ENCODE data around the gene FBLN2. TPM values are rescaled to one million over a fixed set of nuclear protein-coding genes. Genes with fewer than 3 reads are reported as not detected.

Gene FBLN2
- total and polyA plus RNA-seq, 10 of the 15 experiments (the other 5 are each of a cell fraction or from before 2014, with no cell fraction given) = 0.03 to 0.41 (median 0.12) TPM; not detected in 2

- in situ Hi-C loops (cut with MboI) = no loop called here
- H3K4me2 ChIP-seq (ENCODE audit: control insufficient read depth, insufficient read depth) = no peak overlapping the region
- H3K36me3 ChIP-seq (ENCODE audit: control insufficient read depth in 2 of 2, insufficient read depth in 2 of 2, low read length in 1 of 2) = no peaks in the 10 kb centered on the region
- TF ChIP-seq EP300 (IDR thresholded peaks at IDR 0.05; ENCODE audit: borderline replicate concordance in 1 of 2, control insufficient read depth in 1 of 2, low read depth in 2 of 2, low read length in 2 of 2) (no peak), SRF (IDR thresholded peaks at IDR 0.05; ENCODE audit: low read depth in 2 of 2, low read length in 2 of 2) (no peak), CEBPB (IDR thresholded peaks at IDR 0.05; ENCODE audit: borderline replicate concordance in 1 of 2, low read depth in 2 of 2, low read length in 2 of 2) (no peak), FOS (IDR thresholded peaks at IDR 0.05; ENCODE audit: borderline replicate concordance, extremely low read depth, insufficient read length) (no peak), SIN3A (IDR thresholded peaks at IDR 0.05; ENCODE audit: low read depth, low read length) (no peak), HCFC1 (IDR thresholded peaks at IDR 0.05; ENCODE audit: low read length) (no peak)
- H3K4me3 ChIP-seq = no peak overlapping the region
- DNase-seq (ENCODE audit: low read depth, low spot score) = no peak
- H3K9me3 ChIP-seq (replicated peaks; ENCODE audit: control insufficient read depth, insufficient read depth, low read length) = no peaks in the 10 kb centered on the region; the same call in 2 of the 3 replicates
- intact Hi-C loops (cut with micrococcal nuclease; ENCODE audit: unreplicated experiment) = no loop called here
- no peak overlapping the region for H2AFZ ChIP-seq (ENCODE audit: control insufficient read depth, low read depth, low read length)
- ChIA-PET POLR2A (no interaction called here), RAD21 (ENCODE audit: unreplicated experiment) (no interaction called here), SMC1A (ENCODE audit: uncharacterized antibody, unreplicated experiment) (no interaction called here), CTCF (no interaction called here)
- H4K20me1 ChIP-seq (ENCODE audit: control insufficient read depth, insufficient read depth) = no peaks in the 10 kb centered on the region
- H3K27me3 ChIP-seq (replicated peaks in 1 of 2; ENCODE audit: control insufficient read depth in 2 of 2, insufficient read depth in 2 of 2, low read length in 1 of 2) = peaks cover 1 to 6% of the 10 kb centered on the region in 2 experiments; a peak in 3 of 4 replicates
- H3K79me2 ChIP-seq (ENCODE audit: control insufficient read depth, insufficient read depth, low read length) = no peaks in the 10 kb centered on the region
- H3K27ac ChIP-seq (ENCODE audit: control insufficient read depth, insufficient read depth) = no peak overlapping the region
- ATAC-seq = no peak
- WGBS (ENCODE audit: insufficient coverage, insufficient replicate concordance, low lambda C conversion rate, missing lambda C conversion rate) = 19% methylated on average over 12 of the region's 12 CpGs
- FAIRE-seq = no peak
- no peaks in the 10 kb centered on the region for H3K4me1 ChIP-seq (ENCODE audit: control insufficient read depth, insufficient read depth, low read length)
- H3K9ac ChIP-seq (ENCODE audit: control insufficient read depth, insufficient read depth, low read length) = no peak overlapping the region
- no TSS peak for BruUV-seq (replicated peaks)
Measured at GRCh38 chr3:13530241-13531009, 18.5 kb upstream of the FBLN2 start.

GRCh38 chr3:13532085-13532484 lies 16.8 kb upstream of the FBLN2 start:
- POLR2A ChIA-PET = no interaction called here
- intact Hi-C loops (cut with micrococcal nuclease; ENCODE audit: unreplicated experiment) = no loop called here
- H3K4me1 ChIP-seq (ENCODE audit: control insufficient read depth, insufficient read depth, low read length) = no peaks in the 10 kb centered on the region
- SMC1A ChIA-PET (ENCODE audit: uncharacterized antibody, unreplicated experiment) = no interaction called here
- H3K9ac ChIP-seq (ENCODE audit: control insufficient read depth, insufficient read depth, low read length) = no peak overlapping the region
- H2AFZ ChIP-seq (ENCODE audit: control insufficient read depth, low read depth, low read length) = no peak overlapping the region
- RAD21 ChIA-PET (ENCODE audit: unreplicated experiment) = no interaction called here
- ATAC-seq (no peak), DNase-seq (ENCODE audit: low read depth, low spot score) (no peak), FAIRE-seq (no peak)
- TF ChIP-seq POU2F2 (IDR thresholded peaks at IDR 0.05; ENCODE audit: borderline replicate concordance, low read depth, low read length) = no peak
- no peak for TF ChIP-seq CBX5 (IDR thresholded peaks at IDR 0.05; ENCODE audit: low read depth)
- TF ChIP-seq KDM1A (IDR thresholded peaks at IDR 0.05; ENCODE audit: borderline replicate concordance) = no peak
- no peak for TF ChIP-seq ZSCAN29 (IDR thresholded peaks at IDR 0.05)
- H4K20me1 ChIP-seq (ENCODE audit: control insufficient read depth, insufficient read depth) = no peaks in the 10 kb centered on the region
- BruUV-seq (replicated peaks) = no TSS peak
- H3K36me3 ChIP-seq (ENCODE audit: control insufficient read depth in 2 of 2, insufficient read depth in 2 of 2, low read length in 1 of 2) = no peaks in the 10 kb centered on the region
- H3K4me2 ChIP-seq (ENCODE audit: control insufficient read depth, insufficient read depth) = no peak overlapping the region
- 26% methylated on average over 9 of the region's 9 CpGs for WGBS (ENCODE audit: insufficient coverage, insufficient replicate concordance, low lambda C conversion rate, missing lambda C conversion rate)
- no peaks in the 10 kb centered on the region for H3K9me3 ChIP-seq (replicated peaks; ENCODE audit: control insufficient read depth, insufficient read depth, low read length)
- H3K27me3 ChIP-seq (replicated peaks in 1 of 2; ENCODE audit: control insufficient read depth in 2 of 2, insufficient read depth in 2 of 2, low read length in 1 of 2) = peaks cover 1 to 6% of the 10 kb centered on the region in 2 experiments; a peak in 3 of 4 replicates
- CTCF ChIA-PET = no interaction called here
- in situ Hi-C loops (cut with MboI) = no loop called here
- no peaks in the 10 kb centered on the region for H3K79me2 ChIP-seq (ENCODE audit: control insufficient read depth, insufficient read depth, low read length)
- H3K4me3 ChIP-seq = no peak overlapping the region
- no peak overlapping the region for H3K27ac ChIP-seq (ENCODE audit: control insufficient read depth, insufficient read depth)

Data from GM12878 (cell line).